Stimulated activated naive CD8-positive, alpha-beta T cell treated with anti-CD3 and anti-CD28 coated beads, Interleukin-15, Interleukin-2, amounts not matched to agents 100 U/mL and 50 U/mL, for 24 hours (primary cell): Measurements from ENCODE around the gene ASTL.

Experiments used
- ATAC-seq: fragments of 150-1000 bp; cut with Tn5 transposase; one replicate; pipeline ENCODE4 v1.10.0; 2021
- DNase-seq: peaks from one replicate; pipeline ENCODE4 v3.0.0; 2021

The ASTL gene

GRCh38 chr2:96112501-96113366, 25.6 kb downstream of the ASTL start:
- ATAC-seq, result no peak
- DNase-seq, result no peak

DNA sequence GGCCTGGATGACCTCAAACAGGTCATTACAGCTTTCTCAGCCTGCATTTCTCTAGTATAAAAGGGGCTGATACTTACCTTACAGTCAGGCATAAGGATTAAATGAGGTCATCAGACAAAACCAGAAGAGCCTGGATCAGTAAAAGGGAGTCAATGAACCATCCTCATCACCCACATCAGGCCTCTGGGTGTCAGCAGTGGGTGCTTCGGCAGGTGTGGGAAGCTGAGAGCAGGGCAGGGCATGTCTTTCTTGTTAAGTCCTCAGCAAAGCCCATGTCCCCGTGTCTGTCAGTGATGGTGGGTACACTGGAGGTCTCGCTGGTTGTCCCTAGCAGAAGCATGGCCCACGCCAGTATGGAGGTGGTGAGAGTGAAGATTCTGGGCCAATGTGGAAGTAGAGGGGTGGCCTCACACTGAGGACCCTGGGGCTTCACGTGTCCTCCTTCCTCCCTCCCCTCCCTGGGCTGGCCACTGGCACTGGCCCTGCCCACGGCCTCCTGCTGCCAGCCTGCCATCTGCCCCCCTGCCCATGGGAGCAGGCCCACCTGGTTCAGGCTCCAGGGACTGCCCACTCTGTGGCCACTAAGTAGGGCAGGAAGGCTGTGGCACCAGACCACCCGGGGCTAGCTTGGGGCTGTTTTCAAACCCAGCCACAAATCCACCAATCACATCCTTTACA, 26.3 kb downstream of the ASTL start:
- no peak for ATAC-seq
- no peak for DNase-seq

GRCh38 chr2:96111257-96111640, 27.1 kb downstream of the ASTL start:
- no peak for ATAC-seq

GRCh38 chr2:96110621-96111256, 27.6 kb downstream of the ASTL start:
- ATAC-seq, result no peak

More at GRCh38 chr2:96111257-96111640, 27.1 kb downstream of the ASTL start:
- DNase-seq, result no peak

GRCh38 chr2:96109931-96110511, 28.3 kb downstream of the ASTL start:
- DNase-seq (no peak), ATAC-seq (no peak)

More at GRCh38 chr2:96110621-96111256, 27.6 kb downstream of the ASTL start:
- DNase-seq, result no peak

DNA sequence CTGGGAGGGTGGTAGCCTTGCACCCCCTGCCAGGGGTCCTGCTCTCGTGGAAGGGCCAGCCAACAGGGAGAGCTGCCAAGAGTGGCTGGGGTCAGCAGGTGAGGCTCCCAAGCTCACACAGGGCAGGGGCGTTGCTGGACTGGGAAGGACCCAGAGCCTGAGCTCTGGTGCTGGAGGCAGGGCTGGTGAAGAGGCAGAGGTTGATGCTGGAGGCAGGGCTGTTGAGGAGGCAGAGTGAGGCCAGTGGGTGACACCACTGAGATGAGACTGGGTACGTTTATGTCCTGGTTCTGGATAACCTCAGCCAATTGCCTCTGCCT, 29.0 kb downstream of the ASTL start:
- DNase-seq, result no peak
- ATAC-seq, result no peak

GRCh38 chr2:96108541-96109360, 29.6 kb downstream of the ASTL start:
- no peak for ATAC-seq
- no peak for DNase-seq

- DNase-seq, result no peak
These were observed 30.2 kb downstream of the ASTL start for GRCh38 chr2:96108151-96108540.

DNA sequence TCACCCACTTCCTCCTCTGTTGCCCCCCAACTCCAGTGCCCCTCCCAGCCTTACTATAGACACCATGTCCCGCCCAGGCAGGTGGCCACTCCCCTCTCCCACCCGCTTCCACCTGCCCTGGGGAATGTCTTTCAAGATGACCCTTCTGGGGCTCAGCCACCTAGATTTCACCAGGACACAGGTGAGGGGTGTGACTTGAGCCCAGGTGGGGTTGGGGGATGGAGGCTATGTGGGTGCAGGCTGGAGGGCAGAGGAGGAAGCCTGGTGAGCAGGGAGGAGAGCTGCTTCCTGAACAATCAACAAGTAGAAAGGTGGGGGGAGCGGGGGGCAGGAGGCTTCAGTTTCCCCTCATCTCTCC, 30.6 kb downstream of the ASTL start:
- ATAC-seq, result no peak

More at GRCh38 chr2:96108151-96108540, 30.2 kb downstream of the ASTL start:
- ATAC-seq, result no peak

DNA sequence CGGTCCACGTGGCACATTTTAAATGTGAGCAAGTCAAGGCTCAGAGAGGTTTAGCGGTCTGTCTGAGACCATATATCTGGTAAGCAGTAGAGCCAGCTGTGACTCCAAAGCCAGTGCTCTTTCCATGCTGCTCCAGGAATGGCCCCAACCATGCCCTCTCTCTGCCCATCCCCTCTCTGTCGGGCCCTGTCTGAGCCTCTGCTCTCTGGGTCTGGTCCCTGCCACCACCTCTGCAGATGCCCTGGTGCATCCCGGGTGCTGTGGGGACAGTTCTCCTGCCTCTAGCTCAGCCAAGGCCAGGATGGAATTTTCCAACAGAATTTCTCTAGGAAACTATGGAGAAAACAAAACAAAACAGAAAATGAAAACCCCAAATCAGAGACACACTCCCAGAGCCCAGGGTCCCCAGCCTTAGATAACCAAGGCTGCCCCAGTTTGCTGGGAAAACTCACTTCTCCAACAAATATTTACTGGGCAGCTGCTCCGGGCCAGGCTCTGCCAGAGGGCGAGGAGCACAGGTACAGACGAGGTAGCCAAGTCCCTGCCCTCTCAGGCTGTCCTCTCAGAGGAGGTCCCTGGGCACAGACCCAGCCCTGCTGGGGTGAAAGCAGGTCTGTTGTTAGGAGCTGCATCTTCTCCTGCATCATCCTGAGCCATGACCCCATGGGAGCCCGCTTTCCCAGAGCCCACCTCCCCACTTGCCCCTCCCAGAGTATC, 31.2 kb downstream of the ASTL start:
- no peak for DNase-seq
- no peak for ATAC-seq

More for the DNA sequence above, 30.6 kb downstream of the ASTL start:
- no peak for DNase-seq

DNA sequence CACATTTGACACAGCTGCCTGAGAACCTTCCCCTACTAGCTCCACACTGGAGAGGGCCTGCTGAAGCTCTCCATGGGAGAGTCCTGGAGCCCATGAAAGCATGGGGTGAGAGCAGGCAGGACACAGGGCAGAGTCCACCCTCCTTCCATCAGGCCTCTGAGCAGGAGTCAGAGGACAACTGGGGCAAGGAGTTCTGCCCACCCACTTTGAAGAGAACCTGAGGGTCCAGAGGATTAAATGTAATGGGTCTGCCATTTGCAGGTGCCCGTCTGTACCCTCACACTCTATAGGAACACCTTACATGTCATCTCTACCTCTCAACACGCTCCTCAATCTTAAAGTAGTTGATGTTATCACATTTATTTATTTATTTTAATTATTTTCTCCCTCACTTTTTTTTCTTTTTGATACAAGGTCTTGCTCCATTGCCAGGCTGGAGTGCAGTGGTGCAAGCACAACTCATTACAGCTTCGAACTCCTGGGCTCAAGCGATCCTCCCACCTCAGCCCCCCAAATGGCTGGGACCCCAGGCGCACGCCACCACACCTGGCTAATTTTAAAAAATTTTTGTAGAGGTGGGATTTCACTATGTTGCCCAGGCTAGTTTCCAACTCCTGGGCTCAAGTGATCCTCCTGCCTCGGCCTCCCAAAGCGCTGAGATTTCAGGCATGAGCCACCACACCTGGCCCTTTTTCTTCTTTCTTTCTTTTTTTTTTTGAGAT, 32.1 kb downstream of the ASTL start:
- no peak for DNase-seq
- no peak for ATAC-seq

- DNase-seq (no peak), ATAC-seq (no peak)
These were observed 33.0 kb downstream of the ASTL start for GRCh38 chr2:96105152-96105915.

DNA sequence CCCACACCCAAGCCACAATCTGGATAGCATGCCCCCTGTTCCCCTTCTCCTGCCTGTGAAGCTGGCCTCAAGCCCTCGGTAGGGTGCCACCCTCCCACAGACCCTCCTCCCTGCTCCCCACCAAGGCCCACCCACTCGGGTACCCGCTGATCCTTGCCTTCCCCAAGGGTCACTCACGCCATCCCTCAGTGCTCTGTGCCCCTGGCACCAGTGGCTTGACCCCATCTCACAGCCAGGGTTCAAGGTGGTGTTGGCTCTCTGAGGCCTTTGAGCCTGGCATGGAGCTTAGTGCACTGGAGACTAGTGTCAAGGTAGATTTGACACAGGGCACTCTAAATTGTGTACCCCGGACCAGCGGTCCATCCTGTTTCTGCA, 33.8 kb downstream of the ASTL start:
- DNase-seq, result peak; percentile 1
- ATAC-seq, result no peak

GRCh38 chr2:96103761-96104486, 34.4 kb downstream of the ASTL start:
- ATAC-seq (no peak), DNase-seq (no peak)

DNA sequence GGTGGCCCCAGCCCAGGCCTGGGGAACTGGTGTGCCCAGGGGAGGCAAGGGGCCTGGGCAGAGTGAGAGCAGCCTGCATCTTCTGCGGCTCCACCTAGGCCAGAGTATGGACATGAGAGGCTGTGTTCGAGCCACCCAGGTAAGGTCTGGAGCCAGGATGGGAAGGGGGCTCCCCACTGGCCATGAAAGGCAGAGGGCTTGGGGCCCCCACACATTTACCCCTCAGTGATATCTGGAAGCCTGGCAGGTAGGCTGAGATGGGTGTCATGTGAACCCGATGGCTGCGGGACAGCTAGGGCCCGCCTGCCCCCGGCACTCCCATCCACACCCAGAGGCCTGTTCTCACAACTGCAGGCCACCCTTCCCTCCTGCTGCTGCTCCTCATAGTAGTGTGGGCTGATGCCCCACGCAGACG, 35.1 kb downstream of the ASTL start:
- DNase-seq, result peak; percentile 1

DNA sequence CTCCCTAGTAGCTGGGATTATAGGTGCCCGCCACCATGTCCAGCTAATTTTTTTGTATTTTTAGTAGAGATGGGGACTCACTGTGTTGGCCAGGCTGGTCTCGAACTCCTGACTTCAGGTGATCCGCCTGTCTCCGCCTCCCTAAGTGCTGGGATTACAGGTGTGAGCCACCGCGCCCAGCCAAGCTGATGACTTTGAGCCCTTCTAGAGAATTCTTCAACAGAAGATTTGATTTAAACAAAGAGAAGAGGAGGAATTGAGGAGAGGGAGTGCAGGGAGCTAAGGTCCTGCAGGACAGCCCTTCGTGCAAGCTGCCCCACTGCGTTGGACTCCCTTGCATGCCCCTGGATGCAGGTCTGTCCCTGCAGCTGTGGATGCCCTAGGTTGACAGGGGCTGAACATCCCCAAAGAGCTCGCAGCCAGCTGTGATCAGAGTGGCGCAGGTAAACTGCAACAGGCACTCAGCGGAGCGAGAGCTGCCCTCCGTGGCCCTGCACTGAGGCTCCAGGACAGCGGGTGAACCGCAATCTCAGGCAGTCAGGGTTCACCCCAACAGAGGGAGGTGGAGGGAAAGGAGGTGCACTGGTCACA, 35.6 kb downstream of the ASTL start:
- ATAC-seq, result no peak
- no peak for DNase-seq

More for the DNA sequence above, 35.1 kb downstream of the ASTL start:
- ATAC-seq, result no peak

GRCh38 chr2:96100893-96101304, 37.4 kb downstream of the ASTL start:
- DNase-seq, result peak; percentile 1

More at GRCh38 chr2:96100893-96101304, 37.4 kb downstream of the ASTL start:
- ATAC-seq, result no peak
